ENCODE results near the gene SNCA. TPM values are rescaled to one million over a fixed set of nuclear protein-coding genes. Genes with fewer than 3 reads are reported as not detected.

SNCA gene
- total RNA-seq, 1 experiment from 2014 or later: 36.8 TPM

GRCh38 chr4:89716893-89717292 is 120.1 kb downstream of the SNCA start:
- Mint-ChIP-seq H3K4me1 (ENCODE audit: low read depth, unreplicated experiment) (no peaks in the 10 kb centered on the region), H3K9me3 (ENCODE audit: low read depth, unreplicated experiment) (no peaks in the 10 kb centered on the region), H3K36me3 (ENCODE audit: insufficient read depth, unreplicated experiment) (no peaks in the 10 kb centered on the region), H3K27me3 (ENCODE audit: unreplicated experiment) (no peaks in the 10 kb centered on the region), H3K4me3 (ENCODE audit: low read depth, unreplicated experiment) (no peak overlapping the region), H3K27ac (ENCODE audit: unreplicated experiment) (no peak overlapping the region)
- TF ChIP-seq CTCF (IDR thresholded peaks at IDR 0.05; ENCODE audit: unreplicated experiment): no peak
- no peak for DNase-seq
- intact Hi-C loops (cut with micrococcal nuclease; ENCODE audit: unreplicated experiment): no loop called here
- CTCF ChIA-PET: no interaction called here
- no TSS peak for BruUV-seq (replicated peaks)

GRCh38 chr4:89715631-89716030 is 121.3 kb downstream of the SNCA start:
- no TSS peak for BruUV-seq (replicated peaks)
- Mint-ChIP-seq H3K4me1 (ENCODE audit: low read depth, unreplicated experiment) (no peaks in the 10 kb centered on the region), H3K27me3 (ENCODE audit: unreplicated experiment) (no peaks in the 10 kb centered on the region), H3K9me3 (ENCODE audit: low read depth, unreplicated experiment) (no peaks in the 10 kb centered on the region), H3K4me3 (ENCODE audit: low read depth, unreplicated experiment) (no peak overlapping the region), H3K27ac (ENCODE audit: unreplicated experiment) (no peak overlapping the region), H3K36me3 (ENCODE audit: insufficient read depth, unreplicated experiment) (no peaks in the 10 kb centered on the region)
- CTCF ChIA-PET: interaction anchor here (0.7 kb wide), 1 partner anchor 880 kb away, joined by 3 read pairs; no protein-coding TSS in a partner anchor
- TF ChIP-seq CTCF (IDR thresholded peaks at IDR 0.05; ENCODE audit: unreplicated experiment): no peak
- no peak for DNase-seq
- intact Hi-C loops (cut with micrococcal nuclease; ENCODE audit: unreplicated experiment): no loop called here

- H3K4me1 Mint-ChIP-seq (ENCODE audit: low read depth, unreplicated experiment): peaks cover 7% of the 10 kb centered on the region
- CTCF ChIA-PET: no interaction called here
- no peak for TF ChIP-seq CTCF (IDR thresholded peaks at IDR 0.05; ENCODE audit: unreplicated experiment)
- BruUV-seq (replicated peaks): no TSS peak
- no peak overlapping the region for H3K4me3 Mint-ChIP-seq (ENCODE audit: low read depth, unreplicated experiment)
- intact Hi-C loops (cut with micrococcal nuclease; ENCODE audit: unreplicated experiment): no loop called here
- no peak for DNase-seq
- no peaks in the 10 kb centered on the region for H3K36me3 Mint-ChIP-seq (ENCODE audit: insufficient read depth, unreplicated experiment)
- no peak overlapping the region for H3K27ac Mint-ChIP-seq (ENCODE audit: unreplicated experiment)
- no peaks in the 10 kb centered on the region for H3K9me3 Mint-ChIP-seq (ENCODE audit: low read depth, unreplicated experiment)
- H3K27me3 Mint-ChIP-seq (ENCODE audit: unreplicated experiment): no peaks in the 10 kb centered on the region
Observed at GRCh38 chr4:89712827-89713226, 124.1 kb downstream of the SNCA start.

GRCh38 chr4:89712141-89712540 is 124.8 kb downstream of the SNCA start:
- CTCF ChIA-PET: no interaction called here
- no peak for TF ChIP-seq CTCF (IDR thresholded peaks at IDR 0.05; ENCODE audit: unreplicated experiment)
- intact Hi-C loops (cut with micrococcal nuclease; ENCODE audit: unreplicated experiment): no loop called here
- no peaks in the 10 kb centered on the region for H3K9me3 Mint-ChIP-seq (ENCODE audit: low read depth, unreplicated experiment)
- no TSS peak for BruUV-seq (replicated peaks)
- H3K4me1 Mint-ChIP-seq (ENCODE audit: low read depth, unreplicated experiment): peaks cover 7% of the 10 kb centered on the region
- no peak overlapping the region for H3K27ac Mint-ChIP-seq (ENCODE audit: unreplicated experiment)
- H3K27me3 Mint-ChIP-seq (ENCODE audit: unreplicated experiment): no peaks in the 10 kb centered on the region
- H3K4me3 Mint-ChIP-seq (ENCODE audit: low read depth, unreplicated experiment): no peak overlapping the region
- DNase-seq: no peak
- no peaks in the 10 kb centered on the region for H3K36me3 Mint-ChIP-seq (ENCODE audit: insufficient read depth, unreplicated experiment)

Data from Calu3 (cell line).